Putamen (tissue), 1 donor: Measurements from ENCODE around the gene COPB1.
"Not testable (repeated sequence)": the region's sequence is repeated elsewhere in the genome, so short reads cannot be mapped to it uniquely, and the experiment has no call there.

ENCODE experiments used
- DNase-seq: peaks from one replicate; pipeline ENCODE4 v3.0.0-alpha.2; 2016; ENCODE audit warnings: low spot score

The COPB1 gene, protein sequence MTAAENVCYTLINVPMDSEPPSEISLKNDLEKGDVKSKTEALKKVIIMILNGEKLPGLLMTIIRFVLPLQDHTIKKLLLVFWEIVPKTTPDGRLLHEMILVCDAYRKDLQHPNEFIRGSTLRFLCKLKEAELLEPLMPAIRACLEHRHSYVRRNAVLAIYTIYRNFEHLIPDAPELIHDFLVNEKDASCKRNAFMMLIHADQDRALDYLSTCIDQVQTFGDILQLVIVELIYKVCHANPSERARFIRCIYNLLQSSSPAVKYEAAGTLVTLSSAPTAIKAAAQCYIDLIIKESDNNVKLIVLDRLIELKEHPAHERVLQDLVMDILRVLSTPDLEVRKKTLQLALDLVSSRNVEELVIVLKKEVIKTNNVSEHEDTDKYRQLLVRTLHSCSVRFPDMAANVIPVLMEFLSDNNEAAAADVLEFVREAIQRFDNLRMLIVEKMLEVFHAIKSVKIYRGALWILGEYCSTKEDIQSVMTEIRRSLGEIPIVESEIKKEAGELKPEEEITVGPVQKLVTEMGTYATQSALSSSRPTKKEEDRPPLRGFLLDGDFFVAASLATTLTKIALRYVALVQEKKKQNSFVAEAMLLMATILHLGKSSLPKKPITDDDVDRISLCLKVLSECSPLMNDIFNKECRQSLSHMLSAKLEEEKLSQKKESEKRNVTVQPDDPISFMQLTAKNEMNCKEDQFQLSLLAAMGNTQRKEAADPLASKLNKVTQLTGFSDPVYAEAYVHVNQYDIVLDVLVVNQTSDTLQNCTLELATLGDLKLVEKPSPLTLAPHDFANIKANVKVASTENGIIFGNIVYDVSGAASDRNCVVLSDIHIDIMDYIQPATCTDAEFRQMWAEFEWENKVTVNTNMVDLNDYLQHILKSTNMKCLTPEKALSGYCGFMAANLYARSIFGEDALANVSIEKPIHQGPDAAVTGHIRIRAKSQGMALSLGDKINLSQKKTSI

DNA sequence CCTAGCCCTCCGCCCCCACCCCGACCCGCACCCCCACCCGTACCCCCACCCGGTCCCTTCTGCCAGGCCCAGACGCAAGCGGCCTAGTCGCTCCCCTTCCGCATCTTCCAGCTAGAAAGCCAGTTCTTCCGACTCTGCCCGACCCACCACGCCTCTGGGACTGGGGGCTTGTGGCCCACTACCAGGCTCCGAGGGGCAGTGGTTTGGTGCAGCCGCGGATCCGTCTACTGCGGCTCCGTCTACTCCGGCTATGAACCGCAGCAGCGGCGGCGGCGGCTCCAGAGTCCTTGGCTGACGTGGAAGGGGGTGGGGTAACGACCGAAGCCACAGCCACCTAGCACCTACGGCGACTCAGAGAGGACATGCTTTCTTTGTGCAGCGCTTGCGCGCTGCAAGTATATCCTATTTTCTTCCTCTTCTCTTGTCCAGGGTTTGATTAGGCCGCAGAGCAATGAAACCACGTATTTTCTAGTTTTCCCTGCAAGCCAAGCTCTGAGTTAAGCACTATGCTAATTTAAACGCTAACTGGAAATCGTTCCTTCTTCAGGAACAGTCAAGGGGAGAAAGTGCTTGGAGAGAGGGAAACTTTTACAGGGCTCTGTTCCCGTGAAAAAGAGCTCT lies at the start of gene COPB1:
COPB1 (minus strand) TSS at position 252 of the 621 bp plus-strand sequence. CDS start 883 bp downstream, outside the sequence.
- peak; percentile 93 for DNase-seq

GRCh38 chr11:14547440-14547839 lies 47.8 kb upstream of the COPB1 start:
- no peak for DNase-seq

- peak; percentile 65 for DNase-seq
Observed at GRCh38 chr11:14546672-14547071, 47.1 kb upstream of the COPB1 start.

- no peak for DNase-seq
Observed at GRCh38 chr11:14544611-14545010, 45.0 kb upstream of the COPB1 start.

GRCh38 chr11:14543260-14543659 lies 43.6 kb upstream of the COPB1 start:
- no peak for DNase-seq

DNA sequence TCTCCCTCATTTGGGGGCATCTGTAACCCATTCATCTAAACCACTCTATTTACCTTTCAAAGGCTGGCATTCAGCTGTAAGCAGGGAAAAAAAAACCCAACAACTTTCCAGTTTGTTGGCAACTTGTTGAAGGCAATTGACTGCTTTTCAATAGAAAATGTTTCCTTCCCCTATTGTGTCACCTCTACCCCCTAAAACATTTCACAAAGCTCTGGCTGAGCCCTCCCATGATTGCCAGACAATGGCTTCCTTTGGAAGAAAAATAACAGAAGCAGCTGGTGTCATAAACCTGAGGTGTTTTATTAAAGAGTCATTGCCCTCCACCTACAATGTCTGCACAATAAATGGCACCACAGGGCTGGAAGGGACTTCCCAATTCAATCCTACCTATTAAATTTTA lies 42.7 kb upstream of the COPB1 start:
- no peak for DNase-seq

DNA sequence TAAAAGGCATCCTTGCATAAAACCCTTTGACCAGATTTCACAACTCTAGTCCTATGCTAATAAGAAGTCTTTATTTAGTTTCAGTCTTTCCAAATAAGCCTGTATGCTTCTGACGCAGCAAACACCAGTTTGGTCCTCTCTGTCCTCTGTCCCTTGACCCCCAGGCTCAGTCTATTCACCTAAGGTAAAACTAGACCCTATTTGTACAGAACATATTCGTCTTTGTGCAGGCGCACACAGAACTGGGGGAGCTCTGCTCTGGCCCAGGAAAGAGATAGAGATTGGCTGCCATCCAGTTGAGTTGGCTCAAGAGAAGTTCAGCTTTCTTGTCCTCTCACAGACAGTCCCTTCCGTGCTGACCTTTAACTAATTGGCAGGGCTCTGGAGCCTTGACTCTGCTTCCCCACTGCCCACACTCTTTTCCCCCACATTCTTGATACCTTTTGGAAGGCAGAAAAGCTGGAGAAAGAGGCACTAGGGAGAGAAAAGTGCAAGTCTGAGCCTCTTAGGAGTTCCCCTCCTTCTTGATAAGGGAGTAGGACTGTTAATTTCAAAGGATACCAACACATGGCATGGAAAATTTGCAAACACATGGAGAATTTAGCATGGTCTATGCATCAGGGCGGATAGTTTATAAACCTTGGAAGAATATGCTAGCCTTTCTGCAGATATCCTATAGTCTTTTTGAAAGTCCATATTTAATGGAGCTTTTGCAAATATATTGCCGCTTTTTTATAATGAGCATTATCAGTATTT lies 41.8 kb upstream of the COPB1 start:
- no peak for DNase-seq

DNA sequence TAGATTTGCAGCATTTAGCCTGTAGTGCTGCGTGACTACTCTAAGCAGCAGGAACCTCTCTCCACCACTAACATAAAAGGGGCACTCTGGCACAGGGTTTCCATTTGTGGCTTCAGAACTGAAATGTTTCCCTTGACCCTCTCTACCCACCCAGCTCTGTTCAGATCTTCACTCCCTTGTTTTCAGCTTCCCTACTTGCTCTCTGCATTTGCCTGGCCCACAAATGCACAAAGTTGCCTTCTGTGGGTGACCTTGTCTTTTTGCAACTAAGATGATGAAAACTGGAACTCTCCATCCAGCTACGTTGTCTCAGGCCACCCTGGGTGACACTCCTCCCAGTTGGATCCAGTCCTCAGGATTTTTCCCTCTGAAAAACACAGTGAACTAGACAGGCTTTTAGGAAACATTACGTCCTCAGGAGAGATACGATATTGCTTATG lies 40.4 kb upstream of the COPB1 start:
- DNase-seq, result no peak

DNA sequence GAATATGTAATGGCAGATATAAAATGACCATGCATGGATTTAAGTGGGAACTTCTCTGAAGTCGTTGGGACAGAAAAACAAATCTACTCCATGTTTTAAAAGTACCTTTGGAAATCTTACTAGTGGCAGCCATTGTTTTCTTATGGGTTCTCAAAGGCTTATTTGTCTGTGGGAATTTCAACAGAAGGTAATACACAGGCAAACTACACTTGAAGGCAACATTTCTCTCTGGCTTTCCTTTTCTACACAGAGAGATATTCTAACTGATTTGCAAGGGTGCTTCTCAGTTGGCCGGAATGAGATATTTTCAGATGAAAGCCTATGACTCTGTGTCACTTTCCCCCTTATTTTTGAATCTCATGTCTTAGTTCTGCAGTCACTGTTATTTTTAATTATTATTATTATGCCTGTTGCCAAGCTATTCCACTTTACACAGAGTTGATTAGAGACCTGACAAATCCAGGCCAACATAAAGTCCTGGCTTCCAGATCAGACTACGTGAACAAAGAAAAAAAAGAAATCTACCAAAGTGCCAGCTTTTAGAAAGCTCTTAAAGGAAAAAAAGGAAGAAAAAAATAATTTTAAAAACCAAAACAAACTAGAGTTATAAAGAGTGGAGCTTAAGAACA lies 39.4 kb upstream of the COPB1 start:
- DNase-seq, result no peak

DNA sequence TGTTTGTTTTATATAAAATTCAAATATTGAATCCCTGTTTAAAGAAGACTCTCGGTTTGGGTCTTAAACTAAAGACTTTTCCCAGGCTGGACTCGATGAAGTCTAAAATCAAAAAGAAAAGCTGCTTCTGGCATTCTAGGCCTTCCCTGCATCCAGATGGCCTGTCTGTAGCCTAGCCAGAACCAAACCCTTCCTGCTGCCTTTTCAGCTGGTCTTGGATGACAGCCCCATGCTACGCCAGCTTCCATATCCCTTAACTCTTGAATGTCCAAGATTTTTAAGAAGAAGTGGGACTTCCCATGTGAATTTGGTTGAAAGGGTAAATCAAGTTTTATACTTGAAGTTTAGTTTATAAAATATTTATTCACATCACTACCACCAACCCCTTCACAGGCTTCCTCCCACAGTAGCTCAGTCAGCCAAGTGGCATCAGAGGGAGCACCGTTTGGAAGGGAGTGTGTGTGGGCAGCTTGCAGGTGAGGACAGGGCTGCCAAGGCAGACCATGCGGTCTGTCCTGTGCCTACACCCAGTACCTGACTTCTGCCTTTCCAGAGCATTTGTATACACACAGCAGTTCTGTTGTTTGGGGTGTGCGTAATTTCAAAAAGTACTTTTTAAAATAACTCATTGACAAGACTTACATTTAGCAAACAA lies 38.8 kb upstream of the COPB1 start:
- DNase-seq, result no peak

DNA sequence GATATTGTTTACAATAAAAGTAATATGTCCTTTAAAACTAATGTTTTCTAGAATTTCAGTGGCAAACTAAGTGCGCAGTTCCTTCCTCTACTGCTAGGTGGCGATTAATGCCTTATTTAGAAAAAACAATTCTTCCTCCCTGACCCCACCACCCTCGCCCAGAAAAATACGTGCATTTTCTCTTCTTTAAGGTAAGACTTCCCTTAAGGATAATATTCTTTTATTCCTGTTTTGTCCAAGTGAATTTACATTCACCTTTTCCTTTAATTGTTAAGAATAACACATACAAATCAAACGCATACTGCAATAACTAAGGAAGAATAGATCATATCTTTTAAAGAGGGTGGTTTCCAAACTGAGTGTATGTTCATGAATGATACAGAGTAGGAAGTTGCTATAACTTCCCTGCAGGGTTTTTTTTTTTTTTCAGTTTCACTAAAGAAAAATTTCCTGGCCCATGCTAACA lies 37.6 kb upstream of the COPB1 start:
- no peak for DNase-seq

DNA sequence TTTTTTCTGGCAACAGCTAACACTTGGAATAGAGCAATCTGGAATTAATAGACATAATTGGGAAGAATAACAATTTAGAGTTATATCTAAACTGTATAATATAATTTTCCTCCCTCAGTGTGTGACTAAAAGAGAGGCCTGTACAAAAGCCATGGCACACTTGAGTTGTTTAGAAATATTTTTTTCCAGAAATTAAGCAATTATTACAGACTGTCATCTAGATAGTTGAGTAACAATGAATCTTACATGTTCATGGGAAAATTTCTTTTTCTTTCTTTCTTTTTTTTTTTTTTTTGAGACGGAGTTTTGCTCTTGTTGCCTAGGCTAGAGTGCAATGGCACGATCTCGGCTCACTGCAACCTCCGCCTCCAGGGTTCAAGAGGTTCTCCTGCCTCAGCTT lies 35.6 kb upstream of the COPB1 start:
- not testable (repeated sequence) for DNase-seq

GRCh38 chr11:14529951-14530350 lies 30.3 kb upstream of the COPB1 start:
- DNase-seq, result no peak

- DNase-seq, result no peak
Observed at GRCh38 chr11:14529321-14529720, 29.7 kb upstream of the COPB1 start.

- no peak for DNase-seq
Observed at GRCh38 chr11:14522801-14523200, 23.2 kb upstream of the COPB1 start.

GRCh38 chr11:14522245-14522644 lies 22.6 kb upstream of the COPB1 start:
- no peak for DNase-seq

DNA sequence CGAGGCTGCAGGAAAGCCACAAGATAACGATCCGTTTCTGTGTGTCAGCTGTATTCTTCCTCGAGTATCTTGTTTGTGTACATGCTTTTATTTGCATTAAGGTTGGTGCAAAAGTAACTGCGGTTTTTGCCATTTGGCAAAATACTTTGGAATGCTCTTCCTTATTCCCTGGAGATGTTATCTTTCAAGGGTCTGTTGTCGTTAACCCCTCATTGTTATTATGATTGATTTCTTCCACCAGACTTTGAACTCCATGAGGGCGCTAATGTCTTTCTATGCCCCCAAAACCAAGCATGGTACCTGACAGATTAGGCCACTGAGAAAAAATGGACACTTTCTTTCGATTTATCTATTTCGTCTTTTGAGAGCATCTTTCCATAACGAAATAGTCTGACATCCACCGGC lies 21.1 kb upstream of the COPB1 start:
- no peak for DNase-seq

DNA sequence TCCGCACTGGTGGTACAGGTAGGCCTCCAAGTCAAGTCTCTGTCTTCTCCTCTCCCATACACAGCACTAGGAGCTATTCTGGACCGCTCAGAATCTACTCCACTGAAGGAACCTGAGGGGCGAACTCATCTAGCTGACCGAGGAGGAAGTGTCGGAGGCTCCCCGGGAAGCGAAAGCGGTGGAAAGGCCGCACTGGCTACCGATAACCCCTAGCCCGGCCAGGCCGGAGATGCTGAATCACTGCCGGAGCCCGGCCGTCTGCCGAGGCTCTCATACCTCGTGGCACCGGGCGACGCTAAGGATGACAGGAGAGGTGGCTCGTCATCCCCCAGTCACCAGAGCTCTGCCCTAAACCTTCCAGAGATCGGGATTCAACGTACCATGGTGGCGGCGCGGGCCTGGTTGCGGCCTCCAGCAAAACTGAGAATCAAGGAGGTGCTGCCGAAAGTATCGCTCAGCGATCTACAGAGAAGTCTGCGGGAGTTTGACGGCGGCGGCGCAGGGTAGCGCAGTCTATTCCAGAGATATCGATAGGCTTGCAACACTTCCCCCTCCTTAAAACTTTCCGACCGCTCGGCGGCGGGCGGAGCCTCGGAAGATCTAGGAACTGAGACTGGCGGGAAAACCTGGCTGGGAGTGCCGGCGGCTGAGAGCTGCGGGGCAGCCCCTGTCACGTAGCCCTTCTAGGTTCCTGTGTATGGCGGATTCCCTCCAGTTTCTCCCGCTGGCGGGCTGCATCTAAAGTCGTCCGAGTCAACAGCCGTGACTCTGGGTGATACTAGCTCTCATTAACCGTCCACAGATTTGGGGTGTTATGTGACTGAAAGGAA lies 20.5 kb upstream of the COPB1 start, which contains the start of gene PSMA1:
PSMA1 (minus strand) TSS at position 470 of the 830 bp plus-strand sequence; CDS start at position 383, 87 bp downstream.
- peak; percentile 93 for DNase-seq

GRCh38 chr11:14519597-14519916 lies 19.9 kb upstream of the COPB1 start:
- DNase-seq, result no peak

DNA sequence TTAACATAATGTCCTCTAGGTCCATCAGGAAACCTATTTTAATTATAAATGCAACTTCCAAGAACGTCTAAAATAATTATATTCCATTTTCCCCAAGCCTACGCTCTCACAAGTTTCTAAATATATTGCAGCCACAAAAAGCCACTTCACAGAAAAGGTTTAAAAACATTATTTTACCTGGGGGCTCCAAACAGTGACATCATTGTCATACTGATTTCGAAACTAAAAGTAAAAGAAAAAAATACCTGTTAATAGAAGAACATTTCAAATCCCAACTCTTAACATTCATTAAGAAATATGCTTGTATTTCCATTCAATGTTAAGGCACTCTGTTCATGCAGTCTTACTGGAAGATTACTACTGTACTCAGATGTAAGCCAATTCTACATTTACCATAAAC lies 19.2 kb upstream of the COPB1 start:
- no peak for DNase-seq
